ENCODE results near the gene PRCP. TPM values are rescaled to one million over a fixed set of nuclear protein-coding genes. Genes with fewer than 3 reads are reported as not detected.

PRCP gene
- total RNA-seq, 1 experiment from 2014 or later, result 25.1 TPM

GRCh38 chr11:82787981-82788380, 112.2 kb downstream of the PRCP start:
- CTCF ChIA-PET, result interaction anchor here (2.4 kb wide), 1 partner anchor 12 kb away, joined by 5 read pairs; no protein-coding TSS in a partner anchor
- Histone ChIP-seq H3K36me3 (ENCODE audit: insufficient read depth, low read length, poor library complexity, severe bottlenecking) (no peaks in the 10 kb centered on the region), H3K27me3 (replicated peaks; ENCODE audit: insufficient read depth, low read depth, low read length, poor library complexity) (no peaks in the 10 kb centered on the region), H3K9me3 (ENCODE audit: low read depth, low read length, poor library complexity, severe bottlenecking) (no peaks in the 10 kb centered on the region), H3K27ac (ENCODE audit: low read depth, low read length, poor library complexity, severe bottlenecking) (no peak overlapping the region), H3K4me3 (ENCODE audit: low read depth, low read length, poor library complexity, severe bottlenecking) (no peak overlapping the region), H3K4me1 (ENCODE audit: insufficient read depth, low read length, poor library complexity, severe bottlenecking) (no peaks in the 10 kb centered on the region)
- no TSS peak for BruUV-seq (replicated peaks)
- TF ChIP-seq CTCF (conservative IDR thresholded peaks at IDR 0.05; ENCODE audit: low read depth, low read length) (no peak), EZH2 (IDR thresholded peaks at IDR 0.05; ENCODE audit: borderline replicate concordance, low read depth, low read length, poor library complexity, severe bottlenecking) (no peak)
- no peak for DNase-seq (ENCODE audit: low spot score)
- POLR2A ChIA-PET (ENCODE audit: low non-redundant PET), result interaction anchor here (0.7 kb wide), 1 partner anchor 12 kb away, joined by 4 read pairs; no protein-coding TSS in a partner anchor
- intact Hi-C loops (cut with micrococcal nuclease; ENCODE audit: unreplicated experiment), result no loop called here

GRCh38 chr11:82786836-82787235, 113.4 kb downstream of the PRCP start:
- no peaks in the 10 kb centered on the region for H3K4me1 ChIP-seq (ENCODE audit: insufficient read depth, low read length, poor library complexity, severe bottlenecking)
- no peaks in the 10 kb centered on the region for H3K27me3 ChIP-seq (replicated peaks; ENCODE audit: insufficient read depth, low read depth, low read length, poor library complexity)
- ChIA-PET CTCF (interaction anchor here (2.4 kb wide), 1 partner anchor 11 kb away, joined by 5 read pairs; no protein-coding TSS in a partner anchor), POLR2A (ENCODE audit: low non-redundant PET) (no interaction called here)
- intact Hi-C loops (cut with micrococcal nuclease; ENCODE audit: unreplicated experiment), result no loop called here
- no peak for DNase-seq (ENCODE audit: low spot score)
- TF ChIP-seq EZH2 (IDR thresholded peaks at IDR 0.05; ENCODE audit: borderline replicate concordance, low read depth, low read length, poor library complexity, severe bottlenecking), result no peak
- H3K36me3 ChIP-seq (ENCODE audit: insufficient read depth, low read length, poor library complexity, severe bottlenecking), result no peaks in the 10 kb centered on the region
- no peak overlapping the region for H3K27ac ChIP-seq (ENCODE audit: low read depth, low read length, poor library complexity, severe bottlenecking)
- H3K9me3 ChIP-seq (ENCODE audit: low read depth, low read length, poor library complexity, severe bottlenecking), result no peaks in the 10 kb centered on the region
- no TSS peak for BruUV-seq (replicated peaks)
- no peak overlapping the region for H3K4me3 ChIP-seq (ENCODE audit: low read depth, low read length, poor library complexity, severe bottlenecking)

GRCh38 chr11:82786001-82786400, 114.2 kb downstream of the PRCP start:
- Histone ChIP-seq H3K9me3 (ENCODE audit: low read depth, low read length, poor library complexity, severe bottlenecking) (no peaks in the 10 kb centered on the region), H3K4me3 (ENCODE audit: low read depth, low read length, poor library complexity, severe bottlenecking) (no peak overlapping the region), H3K4me1 (ENCODE audit: insufficient read depth, low read length, poor library complexity, severe bottlenecking) (no peaks in the 10 kb centered on the region), H3K27me3 (replicated peaks; ENCODE audit: insufficient read depth, low read depth, low read length, poor library complexity) (no peaks in the 10 kb centered on the region), H3K27ac (ENCODE audit: low read depth, low read length, poor library complexity, severe bottlenecking) (no peak overlapping the region), H3K36me3 (ENCODE audit: insufficient read depth, low read length, poor library complexity, severe bottlenecking) (no peaks in the 10 kb centered on the region)
- no peak for DNase-seq (ENCODE audit: low spot score)
- POLR2A ChIA-PET (ENCODE audit: low non-redundant PET), result no interaction called here
- intact Hi-C loops (cut with micrococcal nuclease; ENCODE audit: unreplicated experiment), result no loop called here
- CTCF ChIA-PET, result no interaction called here
- BruUV-seq (replicated peaks), result no TSS peak
- TF ChIP-seq CTCF (conservative IDR thresholded peaks at IDR 0.05; ENCODE audit: low read depth, low read length), result no peak
- no peak for TF ChIP-seq EZH2 (IDR thresholded peaks at IDR 0.05; ENCODE audit: borderline replicate concordance, low read depth, low read length, poor library complexity, severe bottlenecking)

- Histone ChIP-seq H3K4me3 (ENCODE audit: low read depth, low read length, poor library complexity, severe bottlenecking) (no peak overlapping the region), H3K4me1 (ENCODE audit: insufficient read depth, low read length, poor library complexity, severe bottlenecking) (no peaks in the 10 kb centered on the region), H3K27ac (ENCODE audit: low read depth, low read length, poor library complexity, severe bottlenecking) (no peak overlapping the region), H3K9me3 (ENCODE audit: low read depth, low read length, poor library complexity, severe bottlenecking) (no peaks in the 10 kb centered on the region), H3K27me3 (replicated peaks; ENCODE audit: insufficient read depth, low read depth, low read length, poor library complexity) (no peaks in the 10 kb centered on the region), H3K36me3 (ENCODE audit: insufficient read depth, low read length, poor library complexity, severe bottlenecking) (no peaks in the 10 kb centered on the region)
- ChIA-PET POLR2A (ENCODE audit: low non-redundant PET) (no interaction called here), CTCF (no interaction called here)
- no peak for TF ChIP-seq CTCF (conservative IDR thresholded peaks at IDR 0.05; ENCODE audit: low read depth, low read length)
- no peak for TF ChIP-seq EZH2 (IDR thresholded peaks at IDR 0.05; ENCODE audit: borderline replicate concordance, low read depth, low read length, poor library complexity, severe bottlenecking)
- no peak for DNase-seq (ENCODE audit: low spot score)
- no TSS peak for BruUV-seq (replicated peaks)
- intact Hi-C loops (cut with micrococcal nuclease; ENCODE audit: unreplicated experiment), result no loop called here
These were observed 117.3 kb downstream of the PRCP start for GRCh38 chr11:82782825-82783374.
